B cell (primary cell): ENCODE measurements around the gene FBXL14.

ENCODE experiments used
- CTCF ChIP-seq: fragments of 200-600 bp; IDR thresholded peaks from one replicate; pipeline ENCODE4 v1.8.0; 2022; ENCODE audit warnings: antibody characterized with exemption, mild to moderate bottlenecking
- EZH2 ChIP-seq: IDR thresholded peaks from 2 replicates; pipeline ENCODE4 v1.6.1; 2012; ENCODE audit warnings: borderline replicate concordance, low read depth, mild to moderate bottlenecking, moderate library complexity, low read length; ENCODE audit not compliant: insufficient read depth, poor library complexity, severe bottlenecking

GRCh38 chr12:1530592-1531152, 63.7 kb downstream of the FBXL14 start:
- TF ChIP-seq CTCF (no peak), EZH2 (no peak)
